Loucy (cell line): Measurements from ENCODE around the gene FAM114A2.

ENCODE experiments used
- CTCF ChIP-seq: fragments of 200-600 bp; sonication (generic); conservative IDR thresholded peaks from 2 replicates; pipeline ENCODE4 v1.5.1; 2014; ENCODE audit warnings: mild to moderate bottlenecking, antibody characterized with exemption, low read length
- EZH2phosphoT487 ChIP-seq: fragments of 200-600 bp; IDR thresholded peaks from 2 replicates; pipeline ENCODE4 v1.6.1; 2018; ENCODE audit warnings: antibody characterized with exemption, mild to moderate bottlenecking, moderate library complexity, borderline replicate concordance

GRCh38 chr5:154065971-154066370, 27.3 kb upstream of the FAM114A2 start:
- TF ChIP-seq CTCF (no peak), EZH2phosphoT487 (no peak)
